ENCODE data around the gene CXCL11.

DNA sequence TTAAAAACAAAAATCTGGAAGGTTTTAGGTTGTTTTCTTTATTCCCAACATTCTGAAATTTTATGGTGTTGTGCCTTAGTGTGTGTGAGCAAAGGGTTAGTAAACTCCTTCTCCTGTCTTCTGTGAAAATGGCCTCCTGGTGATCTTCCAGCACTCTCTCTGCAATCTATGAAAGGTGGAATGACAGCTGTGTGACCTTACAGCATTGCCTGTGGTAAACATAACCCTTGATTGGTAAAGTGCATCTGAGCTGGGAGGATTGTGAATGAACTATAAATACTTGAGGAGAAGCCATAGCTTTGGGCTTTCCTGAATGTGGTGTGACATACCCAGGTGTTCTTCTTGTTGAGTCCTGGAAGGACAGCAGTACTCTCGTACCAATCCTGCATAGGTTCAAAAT is 48.7 kb upstream of the CXCL11 start:
- no peak for TF ChIP-seq EZH2 (IDR thresholded peaks at IDR 0.05; ENCODE audit: borderline replicate concordance, low read depth, low read length, poor library complexity, severe bottlenecking)
- TF ChIP-seq, protein P1, sequence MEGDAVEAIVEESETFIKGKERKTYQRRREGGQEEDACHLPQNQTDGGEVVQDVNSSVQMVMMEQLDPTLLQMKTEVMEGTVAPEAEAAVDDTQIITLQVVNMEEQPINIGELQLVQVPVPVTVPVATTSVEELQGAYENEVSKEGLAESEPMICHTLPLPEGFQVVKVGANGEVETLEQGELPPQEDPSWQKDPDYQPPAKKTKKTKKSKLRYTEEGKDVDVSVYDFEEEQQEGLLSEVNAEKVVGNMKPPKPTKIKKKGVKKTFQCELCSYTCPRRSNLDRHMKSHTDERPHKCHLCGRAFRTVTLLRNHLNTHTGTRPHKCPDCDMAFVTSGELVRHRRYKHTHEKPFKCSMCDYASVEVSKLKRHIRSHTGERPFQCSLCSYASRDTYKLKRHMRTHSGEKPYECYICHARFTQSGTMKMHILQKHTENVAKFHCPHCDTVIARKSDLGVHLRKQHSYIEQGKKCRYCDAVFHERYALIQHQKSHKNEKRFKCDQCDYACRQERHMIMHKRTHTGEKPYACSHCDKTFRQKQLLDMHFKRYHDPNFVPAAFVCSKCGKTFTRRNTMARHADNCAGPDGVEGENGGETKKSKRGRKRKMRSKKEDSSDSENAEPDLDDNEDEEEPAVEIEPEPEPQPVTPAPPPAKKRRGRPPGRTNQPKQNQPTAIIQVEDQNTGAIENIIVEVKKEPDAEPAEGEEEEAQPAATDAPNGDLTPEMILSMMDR (conservative IDR thresholded peaks at IDR 0.05; ENCODE audit: low read depth, low read length) = no peak
